Activated T-cell treated with anti-CD3 and anti-CD28 coated beads, Interleukin-2, amount 50 U/mL, for 72 hours (primary cell): ENCODE measurements around the gene ZBTB33. TPM values are rescaled to one million over a fixed set of nuclear protein-coding genes. Genes with fewer than 3 reads are reported as not detected.

Experiments used
- ATAC-seq, 2 donors: fragments of 150-1000 bp; cut with Tn5 transposase; replicated peaks in 1 of 2; 2 replicates each; pipeline ENCODE4 v1.10.0; 2021; ENCODE audit warnings: moderate library complexity in 2 of 2, mild to moderate bottlenecking in 1 of 2
- DNase-seq, 2 donors: peaks; one replicate each; pipeline ENCODE4 v3.0.0; 2021 to 2022; ENCODE audit warnings: mixed read lengths in 1 of 2
- H3K27ac Mint-ChIP-seq: one replicate; pipeline ENCODE4 v1.8.0; 2022; ENCODE audit warnings: mild to moderate bottlenecking, moderate library complexity, mixed read lengths
- H3K27me3 Mint-ChIP-seq: one replicate; pipeline ENCODE4 v1.8.0; 2022; ENCODE audit warnings: low read depth, mixed read lengths
- H3K36me3 Mint-ChIP-seq, 2 donors: one replicate each; pipeline ENCODE4 v1.8.0; 2022; ENCODE audit warnings: mixed read lengths in 2 of 2, mild to moderate bottlenecking in 1 of 2; ENCODE audit not compliant: insufficient read depth in 2 of 2
- H3K4me1 Mint-ChIP-seq: one replicate; pipeline ENCODE4 v1.8.0; 2022; ENCODE audit warnings: low read depth, mixed read lengths
- H3K4me3 Mint-ChIP-seq, 2 donors: one replicate each; pipeline ENCODE4 v1.8.0; 2022; ENCODE audit warnings: mild to moderate bottlenecking in 2 of 2, mixed read lengths in 2 of 2, moderate library complexity in 2 of 2
- H3K9me3 Mint-ChIP-seq, 2 donors: one replicate each; pipeline ENCODE4 v1.8.0; 2022; ENCODE audit warnings: mixed read lengths in 2 of 2
- total RNA-seq, 2 donors: library from RNA; stranded (reverse); gene quantifications; one replicate each; pipeline ENCODE4 v1.2.3, GENCODE V29; 2022

The ZBTB33 gene
- total RNA-seq, 2 donors from 2014 or later: 15.8 to 16.4 TPM

DNA sequence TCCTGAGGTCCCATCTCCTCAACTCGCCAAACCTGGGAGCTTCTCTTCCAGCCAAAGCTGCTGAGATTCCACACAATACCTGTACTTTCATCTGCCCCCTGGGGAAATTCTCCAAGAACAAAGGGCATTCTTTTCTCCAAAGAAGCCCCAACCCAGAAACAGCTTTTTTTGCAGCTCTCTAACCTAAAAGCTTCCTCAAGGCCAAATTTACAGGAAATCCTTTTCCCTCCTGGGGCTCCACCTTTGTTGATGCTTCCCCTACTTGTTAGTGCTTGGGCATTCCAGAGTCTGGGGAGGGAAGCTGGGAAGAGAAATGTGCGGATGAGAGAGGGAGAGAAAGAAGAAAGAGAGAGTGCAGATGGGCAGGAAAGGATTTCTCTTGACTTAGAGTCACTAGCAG is 24.3 kb downstream of the ZBTB33 start:
- H3K27ac Mint-ChIP-seq: no peak overlapping the region
- DNase-seq: no peak
- peaks cover 11% of the 10 kb centered on the region for H3K27me3 Mint-ChIP-seq
- no peak for ATAC-seq
- H3K4me3 Mint-ChIP-seq: no peak overlapping the region
- H3K9me3 Mint-ChIP-seq: no peaks in the 10 kb centered on the region
- no peaks in the 10 kb centered on the region for H3K36me3 Mint-ChIP-seq
- peaks cover 2% of the 10 kb centered on the region for H3K4me1 Mint-ChIP-seq

DNA sequence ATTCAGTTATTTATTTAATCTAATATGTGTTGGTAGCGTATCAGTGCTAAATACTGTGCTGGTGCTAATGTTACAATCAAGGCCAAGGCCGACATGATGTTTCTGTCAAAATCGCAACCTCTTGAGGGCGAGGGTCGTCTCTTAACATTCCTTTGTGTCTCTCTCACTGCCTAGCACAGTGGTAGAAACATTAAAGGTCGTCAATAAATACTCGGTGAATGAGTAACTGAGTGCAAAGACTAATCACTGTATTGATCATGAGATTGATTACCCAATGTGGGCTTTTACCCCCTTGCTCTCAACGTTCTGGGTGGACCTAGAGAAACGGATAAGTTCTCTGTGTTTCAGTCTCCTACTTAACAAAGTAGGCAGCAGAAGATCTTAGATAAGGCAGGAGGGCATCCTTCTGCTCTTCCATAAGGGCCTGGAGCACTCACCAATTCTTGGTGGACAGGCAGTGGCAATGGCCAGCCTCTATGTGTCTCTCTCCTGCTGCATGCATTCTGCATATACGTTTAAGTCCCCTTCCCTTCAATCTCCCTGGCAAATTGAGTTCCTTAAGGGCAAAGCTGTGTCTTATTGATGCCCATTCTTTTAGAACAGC is 30.5 kb downstream of the ZBTB33 start:
- H3K36me3 Mint-ChIP-seq: no peaks in the 10 kb centered on the region
- H3K9me3 Mint-ChIP-seq: no peaks in the 10 kb centered on the region
- DNase-seq: no peak
- ATAC-seq: no peak
- H3K4me1 Mint-ChIP-seq: no peaks in the 10 kb centered on the region
- no peak overlapping the region for H3K27ac Mint-ChIP-seq
- H3K27me3 Mint-ChIP-seq: peaks cover 36% of the 10 kb centered on the region
- no peak overlapping the region for H3K4me3 Mint-ChIP-seq

DNA sequence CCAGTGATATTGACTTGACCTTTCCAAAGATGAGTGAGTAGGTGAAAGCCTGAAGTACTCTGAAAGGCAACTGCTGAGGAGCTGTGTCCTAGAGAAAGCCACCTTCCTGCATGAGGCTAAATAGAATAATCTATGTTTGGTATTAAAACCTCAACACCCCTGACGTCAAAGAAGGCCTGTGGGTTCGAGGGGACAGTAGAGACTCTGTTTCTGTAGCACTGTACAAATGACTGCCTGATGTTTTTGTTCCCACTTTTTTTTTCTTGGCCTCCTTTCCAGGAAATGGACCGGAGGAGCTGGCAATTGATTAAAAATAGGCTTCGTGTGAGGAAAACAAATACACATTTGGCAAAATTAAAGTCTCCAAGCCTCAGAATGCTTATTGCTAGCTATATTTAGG is 31.1 kb downstream of the ZBTB33 start:
- Mint-ChIP-seq H3K27ac (no peak overlapping the region), H3K36me3 (no peaks in the 10 kb centered on the region), H3K9me3 (no peaks in the 10 kb centered on the region), H3K4me1 (no peaks in the 10 kb centered on the region), H3K27me3 (peaks cover 36% of the 10 kb centered on the region), H3K4me3 (no peak overlapping the region)
- DNase-seq: no peak
- no peak for ATAC-seq

DNA sequence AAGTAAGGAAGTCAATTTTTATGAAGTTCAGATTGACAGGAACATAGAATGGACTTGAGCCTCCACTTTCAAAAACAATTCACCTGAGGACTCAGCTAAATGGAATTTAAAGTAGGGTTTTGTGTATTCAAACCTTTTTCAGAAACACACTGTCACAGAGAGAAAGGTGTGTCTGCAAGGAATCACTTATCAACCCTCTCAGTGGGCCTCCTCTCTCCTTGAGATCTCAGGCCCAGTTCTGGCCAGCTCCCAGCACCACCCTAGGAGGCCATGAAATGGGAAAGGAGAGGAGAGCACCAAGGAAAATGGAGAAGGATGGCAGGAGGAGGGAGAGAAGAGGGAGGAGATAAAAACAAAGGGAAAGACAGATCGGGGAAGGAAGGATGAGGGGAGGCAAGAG is 32.1 kb downstream of the ZBTB33 start:
- Mint-ChIP-seq H3K4me1 (no peaks in the 10 kb centered on the region), H3K9me3 (no peaks in the 10 kb centered on the region), H3K4me3 (no peak overlapping the region), H3K36me3 (no peaks in the 10 kb centered on the region), H3K27ac (no peak overlapping the region), H3K27me3 (peaks cover 36% of the 10 kb centered on the region)
- ATAC-seq: no peak
- DNase-seq: no peak

DNA sequence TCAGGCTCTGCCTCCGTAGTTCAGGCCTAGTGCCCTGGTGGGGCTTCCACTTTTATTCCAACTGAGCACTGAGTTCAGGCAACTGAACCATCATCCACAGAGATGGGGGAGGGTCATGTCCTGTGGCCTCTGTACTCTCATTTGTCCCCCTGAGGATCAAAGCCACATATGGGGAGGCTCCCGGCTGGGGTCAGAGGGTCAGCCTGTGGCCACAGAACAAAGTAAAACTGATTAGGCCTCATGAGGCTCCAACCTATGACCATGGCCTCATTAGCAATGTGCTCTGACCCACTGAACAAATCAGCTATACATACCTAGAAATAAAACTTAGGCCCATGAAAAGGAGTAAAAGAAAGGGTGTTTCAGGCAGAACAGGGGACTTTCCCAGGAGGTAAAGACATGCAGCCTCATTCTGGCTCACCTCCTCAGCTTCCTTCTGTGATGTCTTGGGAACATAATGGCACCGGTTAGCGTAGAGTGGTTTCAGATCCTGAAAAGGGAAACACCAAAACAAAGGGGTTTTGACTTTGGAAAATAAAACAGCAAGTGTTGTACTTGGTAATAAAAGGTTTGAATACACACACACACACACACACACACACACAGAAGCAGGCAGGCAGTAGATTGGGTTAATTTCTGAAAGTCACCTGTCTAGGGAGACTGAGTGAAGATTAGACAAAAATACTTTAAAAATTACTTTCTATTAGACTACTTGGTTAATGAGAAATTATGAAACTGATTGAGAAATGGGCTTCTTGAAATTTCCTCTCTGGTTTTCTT is 36.3 kb downstream of the ZBTB33 start:
- Mint-ChIP-seq H3K27ac (no peak overlapping the region), H3K4me1 (no peaks in the 10 kb centered on the region), H3K9me3 (peaks cover 0 to 2% of the 10 kb centered on the region in 2 donors), H3K27me3 (peaks cover 27% of the 10 kb centered on the region), H3K36me3 (no peaks in the 10 kb centered on the region), H3K4me3 (no peak overlapping the region)
- DNase-seq (no peak), ATAC-seq (no peak)

DNA sequence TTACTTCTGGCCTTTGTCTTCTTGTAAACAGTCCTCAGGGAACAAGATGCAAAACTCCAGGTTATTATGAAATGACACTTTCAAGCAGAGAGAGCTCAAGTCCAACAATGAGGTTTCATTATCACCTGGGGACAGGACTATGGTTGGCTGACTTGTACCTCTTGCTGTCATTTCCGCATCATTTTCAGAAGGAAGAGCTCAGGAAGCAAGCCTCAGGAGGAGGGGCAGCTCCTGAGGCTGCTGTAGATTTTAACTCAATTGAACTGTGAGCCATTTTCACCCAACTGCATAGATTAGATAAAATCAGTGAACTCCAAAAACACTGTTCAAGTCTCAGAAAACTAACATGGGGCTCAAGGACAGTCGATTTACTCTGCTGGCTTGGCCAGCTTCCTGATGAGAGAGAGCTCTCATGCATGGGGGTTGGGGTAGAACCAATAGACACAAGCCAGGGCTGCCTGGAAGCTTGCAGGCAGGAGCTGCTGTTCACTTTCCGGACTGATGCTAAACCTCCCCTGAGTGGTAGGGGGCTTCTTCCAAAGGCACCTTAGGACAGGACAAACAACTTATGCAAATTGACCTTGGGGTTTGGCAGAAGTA is 37.0 kb downstream of the ZBTB33 start:
- no peak for ATAC-seq
- no peak overlapping the region for H3K27ac Mint-ChIP-seq

DNA sequence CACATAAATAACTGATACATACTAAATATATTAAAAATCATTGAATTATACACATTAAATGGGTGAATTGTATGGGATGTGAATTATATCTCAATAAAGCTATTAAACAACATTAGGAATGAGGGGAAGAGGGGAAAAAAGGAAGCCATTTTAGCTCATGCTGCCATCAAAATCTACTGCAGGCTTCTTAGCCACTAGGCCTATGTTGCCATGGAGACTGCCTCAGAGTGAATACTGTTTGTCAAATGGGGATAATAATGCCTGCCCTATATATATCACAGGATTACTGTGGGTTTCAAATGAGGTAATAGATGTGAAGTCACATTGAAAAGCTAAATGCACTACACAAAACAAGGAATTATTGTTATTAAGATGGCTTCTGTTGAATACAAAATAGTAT is 39.5 kb downstream of the ZBTB33 start:
- no peak for ATAC-seq
- Mint-ChIP-seq H3K9me3 (peaks cover 0 to 2% of the 10 kb centered on the region in 2 donors), H3K4me1 (no peaks in the 10 kb centered on the region), H3K27ac (no peak overlapping the region), H3K27me3 (peaks cover 3% of the 10 kb centered on the region), H3K4me3 (no peak overlapping the region), H3K36me3 (no peaks in the 10 kb centered on the region)
- DNase-seq: no peak

More for the DNA sequence above, 37.0 kb downstream of the ZBTB33 start:
- Mint-ChIP-seq H3K4me1 (no peaks in the 10 kb centered on the region), H3K9me3 (peaks cover 0 to 2% of the 10 kb centered on the region in 2 donors), H3K36me3 (no peaks in the 10 kb centered on the region), H3K27me3 (peaks cover 24% of the 10 kb centered on the region), H3K4me3 (no peak overlapping the region)
- no peak for DNase-seq

DNA sequence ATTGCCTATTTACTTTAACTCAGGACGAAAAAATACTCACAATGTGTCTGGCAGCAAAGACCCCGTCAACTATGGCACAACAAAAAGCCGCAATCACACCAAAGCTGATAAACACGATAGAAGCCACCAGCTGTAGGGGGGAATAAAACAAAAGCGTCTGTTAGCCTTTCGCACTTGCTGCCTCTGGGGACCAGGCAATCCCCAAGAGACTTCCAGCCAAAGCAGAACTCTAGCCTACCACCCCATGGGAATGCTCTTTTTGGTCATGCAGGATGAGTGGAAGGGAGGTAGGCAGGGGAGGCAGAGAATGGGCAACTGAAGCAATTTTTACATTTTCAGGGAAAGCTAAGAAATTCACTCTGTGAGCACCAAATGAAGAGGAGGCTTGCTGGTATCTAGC is 40.6 kb downstream of the ZBTB33 start:
- no peaks in the 10 kb centered on the region for H3K36me3 Mint-ChIP-seq
- H3K9me3 Mint-ChIP-seq: peaks cover 0 to 2% of the 10 kb centered on the region in 2 donors
- no peak overlapping the region for H3K4me3 Mint-ChIP-seq
- DNase-seq: no peak
- no peak for ATAC-seq
- no peaks in the 10 kb centered on the region for H3K27me3 Mint-ChIP-seq
- H3K4me1 Mint-ChIP-seq: no peaks in the 10 kb centered on the region
- H3K27ac Mint-ChIP-seq: no peak overlapping the region

DNA sequence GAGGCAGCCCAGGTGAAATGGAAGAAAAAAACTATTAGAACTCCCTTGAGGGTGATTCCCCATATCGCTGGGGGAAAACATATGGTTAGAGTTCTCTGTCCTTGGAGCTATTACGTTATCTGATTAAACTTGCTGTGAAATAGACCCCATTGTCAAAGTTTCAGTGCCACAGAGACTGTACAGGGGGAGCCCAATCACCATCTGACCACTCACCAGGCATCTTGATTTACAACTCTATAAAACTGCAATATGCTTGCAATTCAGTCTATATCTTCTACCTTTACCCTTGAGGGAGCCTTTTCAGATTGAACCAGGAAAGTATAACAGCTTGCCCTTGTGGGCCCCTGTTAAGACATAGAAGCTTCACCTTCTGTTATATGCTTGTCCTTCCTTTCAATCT is 42.4 kb downstream of the ZBTB33 start:
- no peak overlapping the region for H3K4me3 Mint-ChIP-seq
- peaks cover 0 to 2% of the 10 kb centered on the region in 2 donors for H3K9me3 Mint-ChIP-seq
- no peak for DNase-seq
- no peak for ATAC-seq
- H3K36me3 Mint-ChIP-seq: no peaks in the 10 kb centered on the region
- H3K4me1 Mint-ChIP-seq: no peaks in the 10 kb centered on the region
- no peaks in the 10 kb centered on the region for H3K27me3 Mint-ChIP-seq
- H3K27ac Mint-ChIP-seq: no peak overlapping the region

DNA sequence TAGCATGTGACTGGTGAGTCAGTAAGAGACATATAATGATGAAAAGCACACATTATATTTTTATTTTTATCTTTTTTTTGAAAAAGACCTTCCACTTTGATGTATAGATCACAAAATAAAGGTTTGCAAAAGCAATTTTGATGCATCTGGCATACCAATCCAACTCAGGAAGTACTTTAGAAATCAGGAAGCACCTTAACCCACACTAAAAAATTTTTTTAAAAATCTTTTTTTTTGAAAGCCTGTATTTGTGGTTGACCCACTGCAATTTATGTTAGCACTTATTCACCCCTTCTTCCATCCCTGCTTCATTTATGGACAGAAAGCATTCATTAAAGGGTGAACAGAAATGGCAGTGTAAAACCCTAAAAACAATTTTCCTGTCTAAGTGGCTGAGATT is 44.0 kb downstream of the ZBTB33 start:
- Mint-ChIP-seq H3K4me3 (no peak overlapping the region), H3K27me3 (no peaks in the 10 kb centered on the region), H3K36me3 (no peaks in the 10 kb centered on the region), H3K9me3 (peaks cover 0 to 2% of the 10 kb centered on the region in 2 donors), H3K27ac (no peak overlapping the region), H3K4me1 (no peaks in the 10 kb centered on the region)
- ATAC-seq (no peak), DNase-seq (no peak)

DNA sequence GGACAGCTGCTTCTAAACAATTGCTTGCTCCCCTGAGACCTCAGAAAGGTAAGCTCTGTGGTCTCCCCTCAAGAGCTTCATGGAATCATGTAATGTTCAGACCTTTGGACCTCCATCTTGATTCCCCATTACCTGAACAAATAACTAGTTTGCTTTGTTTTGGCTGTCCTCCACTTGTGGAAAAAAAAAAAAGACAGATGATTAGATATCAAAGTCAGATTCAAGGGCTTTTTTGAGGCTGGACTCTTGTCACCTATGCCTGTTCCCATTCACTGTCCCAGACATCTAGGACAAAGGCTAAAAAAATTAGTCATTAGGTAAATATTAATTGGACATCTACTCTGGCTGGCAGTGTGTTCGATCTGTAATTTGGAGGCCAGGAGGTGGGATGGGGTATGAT is 47.3 kb downstream of the ZBTB33 start:
- Mint-ChIP-seq H3K4me3 (no peak overlapping the region), H3K4me1 (peaks cover 10% of the 10 kb centered on the region)
- no peak for ATAC-seq

DNA sequence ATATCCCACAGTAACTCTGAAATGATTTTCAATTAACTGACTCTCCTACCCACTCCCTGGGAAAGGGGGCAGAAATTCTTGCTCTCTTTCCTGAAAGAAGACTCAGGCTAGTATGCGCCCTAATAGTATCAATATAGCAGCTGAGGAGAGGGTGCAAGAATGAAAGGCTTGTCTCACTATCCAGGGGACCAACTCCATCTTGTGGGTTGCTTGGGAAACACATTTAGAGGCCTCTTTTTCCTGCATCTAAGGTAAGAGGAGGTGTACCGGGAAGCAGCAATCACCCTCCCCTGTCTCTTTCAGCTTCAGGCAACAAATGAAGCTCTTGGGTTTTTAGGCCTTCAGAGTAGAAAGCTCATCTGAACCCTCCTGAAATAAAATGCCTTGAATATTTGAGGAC is 49.3 kb downstream of the ZBTB33 start:
- Mint-ChIP-seq H3K27me3 (peaks cover 21% of the 10 kb centered on the region), H3K9me3 (no peaks in the 10 kb centered on the region), H3K4me3 (no peak overlapping the region), H3K27ac (no peak overlapping the region), H3K36me3 (no peaks in the 10 kb centered on the region), H3K4me1 (peaks cover 11% of the 10 kb centered on the region)
- DNase-seq: no peak
- ATAC-seq: no peak

More for the DNA sequence above, 47.3 kb downstream of the ZBTB33 start:
- H3K27me3 Mint-ChIP-seq: peaks cover 13% of the 10 kb centered on the region
- no peaks in the 10 kb centered on the region for H3K9me3 Mint-ChIP-seq
- no peak overlapping the region for H3K27ac Mint-ChIP-seq
- no peak for DNase-seq
- no peaks in the 10 kb centered on the region for H3K36me3 Mint-ChIP-seq

DNA sequence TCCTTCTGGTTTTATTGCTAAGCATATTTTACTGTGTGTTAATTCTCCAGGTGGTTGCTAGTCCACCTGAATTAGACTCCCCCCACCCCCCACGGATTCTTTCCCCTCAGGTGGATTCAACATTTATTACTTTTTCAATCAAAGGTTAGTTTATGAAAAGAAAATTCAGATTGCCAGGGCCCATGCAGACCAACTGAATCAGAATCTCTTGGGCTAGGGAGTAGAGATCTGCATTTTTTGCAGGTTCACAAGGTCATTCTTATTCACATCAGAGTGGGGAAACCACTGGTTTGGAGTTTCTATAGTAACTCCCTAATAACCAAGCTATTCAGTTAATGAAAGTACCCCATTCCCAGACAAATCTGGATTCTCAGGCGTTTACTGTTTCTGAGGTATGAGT is 50.9 kb downstream of the ZBTB33 start:
- no peaks in the 10 kb centered on the region for H3K36me3 Mint-ChIP-seq
- DNase-seq (no peak), ATAC-seq (no peak)
- peaks cover 30% of the 10 kb centered on the region for H3K27me3 Mint-ChIP-seq
- peaks cover 11% of the 10 kb centered on the region for H3K4me1 Mint-ChIP-seq
- H3K4me3 Mint-ChIP-seq: no peak overlapping the region
- no peaks in the 10 kb centered on the region for H3K9me3 Mint-ChIP-seq
- H3K27ac Mint-ChIP-seq: no peak overlapping the region
